Measurements from ENCODE around the gene TNNC2. TPM values are rescaled to one million over a fixed set of nuclear protein-coding genes. Genes with fewer than 3 reads are reported as not detected.

TNNC2 gene
- total and polyA plus RNA-seq, 2 experiments from 2014 or later: 0.59 to 32.5 TPM

DNA sequence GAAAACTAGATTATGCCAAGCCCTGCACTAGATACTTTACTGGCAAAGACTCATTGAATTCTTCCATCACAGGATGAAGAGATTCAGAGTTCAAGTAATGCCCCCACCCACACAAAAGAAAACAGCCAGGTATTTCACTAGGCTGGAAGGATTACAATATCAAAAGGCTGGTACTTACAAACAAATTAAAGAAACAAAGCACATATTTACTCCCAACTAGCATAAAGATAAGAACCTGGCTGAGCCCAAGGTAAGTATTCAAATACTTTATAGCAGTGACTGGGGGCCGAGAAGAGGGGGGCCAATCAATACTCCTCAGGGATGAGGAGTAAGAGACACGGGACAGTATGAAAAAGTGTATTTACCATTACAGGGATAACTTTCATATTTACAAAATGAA lies 26.4 kb upstream of the TNNC2 start (continued):
- TF ChIP-seq, protein P1, sequence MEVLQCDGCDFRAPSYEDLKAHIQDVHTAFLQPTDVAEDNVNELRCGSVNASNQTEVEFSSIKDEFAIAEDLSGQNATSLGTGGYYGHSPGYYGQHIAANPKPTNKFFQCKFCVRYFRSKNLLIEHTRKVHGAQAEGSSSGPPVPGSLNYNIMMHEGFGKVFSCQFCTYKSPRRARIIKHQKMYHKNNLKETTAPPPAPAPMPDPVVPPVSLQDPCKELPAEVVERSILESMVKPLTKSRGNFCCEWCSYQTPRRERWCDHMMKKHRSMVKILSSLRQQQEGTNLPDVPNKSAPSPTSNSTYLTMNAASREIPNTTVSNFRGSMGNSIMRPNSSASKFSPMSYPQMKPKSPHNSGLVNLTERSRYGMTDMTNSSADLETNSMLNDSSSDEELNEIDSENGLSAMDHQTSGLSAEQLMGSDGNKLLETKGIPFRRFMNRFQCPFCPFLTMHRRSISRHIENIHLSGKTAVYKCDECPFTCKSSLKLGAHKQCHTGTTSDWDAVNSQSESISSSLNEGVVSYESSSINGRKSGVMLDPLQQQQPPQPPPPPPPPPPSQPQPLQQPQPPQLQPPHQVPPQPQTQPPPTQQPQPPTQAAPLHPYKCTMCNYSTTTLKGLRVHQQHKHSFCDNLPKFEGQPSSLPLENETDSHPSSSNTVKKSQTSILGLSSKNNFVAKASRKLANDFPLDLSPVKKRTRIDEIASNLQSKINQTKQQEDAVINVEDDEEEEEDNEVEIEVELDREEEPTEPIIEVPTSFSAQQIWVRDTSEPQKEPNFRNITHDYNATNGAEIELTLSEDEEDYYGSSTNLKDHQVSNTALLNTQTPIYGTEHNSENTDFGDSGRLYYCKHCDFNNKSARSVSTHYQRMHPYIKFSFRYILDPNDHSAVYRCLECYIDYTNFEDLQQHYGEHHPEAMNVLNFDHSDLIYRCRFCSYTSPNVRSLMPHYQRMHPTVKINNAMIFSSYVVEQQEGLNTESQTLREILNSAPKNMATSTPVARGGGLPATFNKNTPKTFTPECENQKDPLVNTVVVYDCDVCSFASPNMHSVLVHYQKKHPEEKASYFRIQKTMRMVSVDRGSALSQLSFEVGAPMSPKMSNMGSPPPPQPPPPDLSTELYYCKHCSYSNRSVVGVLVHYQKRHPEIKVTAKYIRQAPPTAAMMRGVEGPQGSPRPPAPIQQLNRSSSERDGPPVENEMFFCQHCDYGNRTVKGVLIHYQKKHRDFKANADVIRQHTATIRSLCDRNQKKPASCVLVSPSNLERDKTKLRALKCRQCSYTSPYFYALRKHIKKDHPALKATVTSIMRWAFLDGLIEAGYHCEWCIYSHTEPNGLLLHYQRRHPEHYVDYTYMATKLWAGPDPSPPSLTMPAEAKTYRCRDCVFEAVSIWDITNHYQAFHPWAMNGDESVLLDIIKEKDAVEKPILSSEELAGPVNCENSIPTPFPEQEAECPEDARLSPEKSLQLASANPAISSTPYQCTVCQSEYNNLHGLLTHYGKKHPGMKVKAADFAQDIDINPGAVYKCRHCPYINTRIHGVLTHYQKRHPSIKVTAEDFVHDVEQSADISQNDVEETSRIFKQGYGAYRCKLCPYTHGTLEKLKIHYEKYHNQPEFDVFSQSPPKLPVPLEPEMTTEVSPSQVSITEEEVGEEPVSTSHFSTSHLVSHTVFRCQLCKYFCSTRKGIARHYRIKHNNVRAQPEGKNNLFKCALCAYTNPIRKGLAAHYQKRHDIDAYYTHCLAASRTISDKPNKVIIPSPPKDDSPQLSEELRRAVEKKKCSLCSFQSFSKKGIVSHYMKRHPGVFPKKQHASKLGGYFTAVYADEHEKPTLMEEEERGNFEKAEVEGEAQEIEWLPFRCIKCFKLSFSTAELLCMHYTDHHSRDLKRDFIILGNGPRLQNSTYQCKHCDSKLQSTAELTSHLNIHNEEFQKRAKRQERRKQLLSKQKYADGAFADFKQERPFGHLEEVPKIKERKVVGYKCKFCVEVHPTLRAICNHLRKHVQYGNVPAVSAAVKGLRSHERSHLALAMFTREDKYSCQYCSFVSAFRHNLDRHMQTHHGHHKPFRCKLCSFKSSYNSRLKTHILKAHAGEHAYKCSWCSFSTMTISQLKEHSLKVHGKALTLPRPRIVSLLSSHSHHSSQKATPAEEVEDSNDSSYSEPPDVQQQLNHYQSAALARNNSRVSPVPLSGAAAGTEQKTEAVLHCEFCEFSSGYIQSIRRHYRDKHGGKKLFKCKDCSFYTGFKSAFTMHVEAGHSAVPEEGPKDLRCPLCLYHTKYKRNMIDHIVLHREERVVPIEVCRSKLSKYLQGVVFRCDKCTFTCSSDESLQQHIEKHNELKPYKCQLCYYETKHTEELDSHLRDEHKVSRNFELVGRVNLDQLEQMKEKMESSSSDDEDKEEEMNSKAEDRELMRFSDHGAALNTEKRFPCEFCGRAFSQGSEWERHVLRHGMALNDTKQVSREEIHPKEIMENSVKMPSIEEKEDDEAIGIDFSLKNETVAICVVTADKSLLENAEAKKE (CRISPR knock-in tag; IDR thresholded peaks at IDR 0.05): no peak
- no peak for TF ChIP-seq ZNF114 (CRISPR knock-in tag; IDR thresholded peaks at IDR 0.05)

GRCh38 chr20:45852326-45852725 lies 25.2 kb upstream of the TNNC2 start:
- TF ChIP-seq, protein P1 (CRISPR knock-in tag; IDR thresholded peaks at IDR 0.05): no peak
- no peak for TF ChIP-seq ZNF331 (CRISPR knock-in tag; IDR thresholded peaks at IDR 0.05; ENCODE audit: low read depth)
- peaks cover 35% of the 10 kb centered on the region for H3K4me1 ChIP-seq (ENCODE audit: insufficient read depth)
- H3K27ac Mint-ChIP-seq: no peak overlapping the region
- H3K4me3 ChIP-seq: no peak overlapping the region
- H3K36me3 Mint-ChIP-seq (ENCODE audit: low read depth): peaks cover 32% of the 10 kb centered on the region
- H3K4me1 Mint-ChIP-seq: peaks cover 43% of the 10 kb centered on the region
- H3K9me2 ChIP-seq (ENCODE audit: insufficient read depth): no peaks in the 10 kb centered on the region
- H3F3A ChIP-seq (replicated peaks; ENCODE audit: low read depth): no peaks in the 10 kb centered on the region
- peaks cover 36% of the 10 kb centered on the region for H3K79me2 ChIP-seq (replicated peaks; ENCODE audit: insufficient read depth)
- H2AFZ ChIP-seq: no peak overlapping the region
- no peaks in the 10 kb centered on the region for H3K9me3 Mint-ChIP-seq
- no peak overlapping the region for H3K4me2 ChIP-seq
- H3K36me3 ChIP-seq (ENCODE audit: insufficient read depth): peaks cover 4% of the 10 kb centered on the region; the same call in 1 of the 2 replicates
- peak overlapping the region; percentile 75 for H3K27ac ChIP-seq (ENCODE audit: low read depth)
- H3K27me3 Mint-ChIP-seq (ENCODE audit: insufficient read depth, low read depth, poor library complexity): peaks cover 12% of the 10 kb centered on the region
- no peaks in the 10 kb centered on the region for H3K27me3 ChIP-seq (ENCODE audit: insufficient read depth)
- H4K20me1 ChIP-seq (replicated peaks; ENCODE audit: insufficient read depth): no peaks in the 10 kb centered on the region
- DNase-seq (ENCODE audit: low spot score) (no peak), ATAC-seq (no peak)
- H3K4me3 Mint-ChIP-seq: no peak overlapping the region

Data from GM23338 (cell line).